Testis (tissue), 3 donors: ENCODE measurements around the gene CNGA3. TPM values are rescaled to one million over a fixed set of nuclear protein-coding genes. Genes with fewer than 3 reads are reported as not detected.

Experiments
- DNase-seq: peaks from one replicate; pipeline ENCODE4 v3.0.0-alpha.2; 2019
- H3K27ac ChIP-seq, 2 donors: fragments of 200-600 bp; sonication (generic); one replicate each; pipeline ENCODE4 v1.5.1; 2019
- H3K27me3 ChIP-seq: fragments of 200-600 bp; sonication (generic); one replicate; pipeline ENCODE4 v1.5.1; 2019
- H3K36me3 ChIP-seq: fragments of 200-600 bp; sonication (generic); one replicate; pipeline ENCODE4 v1.5.1; 2017; ENCODE audit warnings: low read depth; ENCODE audit errors: missing control alignments
- H3K4me1 ChIP-seq: fragments of 200-600 bp; sonication (generic); one replicate; pipeline ENCODE4 v1.5.1; 2019
- H3K4me3 ChIP-seq, 2 donors: fragments of 200-600 bp; sonication (generic); one replicate each; pipeline ENCODE4 v1.5.1; 2017 to 2019
- H3K9me3 ChIP-seq: fragments of 200-600 bp; sonication (generic); one replicate; pipeline ENCODE4 v1.5.1; 2017
- CTCF ChIP-seq, 3 experiments: fragments of 450-650 bp in 2 of 3; fragments of 200-600 bp in 1 of 3; sonication (generic) in 1 of 3; IDR thresholded peaks; one replicate each; pipeline ENCODE4 v1.5.1; 2016 to 2019; ENCODE audit warnings: antibody characterized with exemption in 3 of 3, mild to moderate bottlenecking in 2 of 3, moderate library complexity in 1 of 3
- POLR2A ChIP-seq: fragments of 450-650 bp; IDR thresholded peaks from one replicate; pipeline ENCODE4 v1.6.1; 2017; ENCODE audit warnings: antibody characterized with exemption, mild to moderate bottlenecking, moderate library complexity
- WGBS, 2 donors: methylation state at CpG; one replicate each; pipeline ENCODE4 v1.1.5; 2018; 5-methylcytosine and 5-hydroxymethylcytosine counted together
- intact Hi-C: fragments of 100-400 bp; cut with DNase I; formaldehyde crosslinking; loops from one replicate; pipeline ENCODE4 v1.15.1; 2023; ENCODE audit warnings: low total_unique reads
- polyA plus RNA-seq: library from polyadenylated mRNA; stranded (reverse); fragments of 350-450 nt; fragmentation: Illumina TruSeq; extraction: RNeasy Lipid Tissue Mini Kit (QIAGEN cat#74804); gene quantifications from one replicate; pipeline ENCODE4 v1.2.3, GENCODE V29; 2014; ENCODE audit warnings: low read depth, low replicate concordance; ENCODE audit not compliant: insufficient read depth
- total RNA-seq, 2 donors: library from RNA; depleted of rRNA; stranded (reverse); fragments of >200 nt; gene quantifications; one replicate each; pipeline ENCODE4 v1.2.3, GENCODE V29; 2016

CNGA3 gene
- total and polyA plus RNA-seq, 3 donors from 2014 or later, result 0.63 to 1.5 (median 1.1) TPM

- H3K9me3 ChIP-seq, result no peaks in the 10 kb centered on the region
- no peaks in the 10 kb centered on the region for H3K27me3 ChIP-seq
- TF ChIP-seq POLR2A (no peak), CTCF (IDR thresholded peaks at IDR 0.05) (no peak)
- peaks cover 10% of the 10 kb centered on the region for H3K4me1 ChIP-seq
- no peak overlapping the region for H3K27ac ChIP-seq
- H3K4me3 ChIP-seq, result no peak overlapping the region
- no peaks in the 10 kb centered on the region for H3K36me3 ChIP-seq
- intact Hi-C loops, result no loop called here
- no peak for DNase-seq
- 78 to 94% methylated on average over 7 of the region's 7 CpGs for WGBS, 2 donors
Measured at GRCh38 chr2:98377544-98377943, 31.3 kb downstream of the CNGA3 start.

GRCh38 chr2:98378196-98378595 lies 31.9 kb downstream of the CNGA3 start:
- H3K27ac ChIP-seq, result no peak overlapping the region

GRCh38 chr2:98378901-98379300 lies 32.6 kb downstream of the CNGA3 start:
- Histone ChIP-seq H3K36me3 (no peaks in the 10 kb centered on the region), H3K9me3 (no peaks in the 10 kb centered on the region), H3K4me1 (peaks cover 10% of the 10 kb centered on the region), H3K27ac (no peak overlapping the region), H3K27me3 (no peaks in the 10 kb centered on the region), H3K4me3 (no peak overlapping the region)
- TF ChIP-seq CTCF (IDR thresholded peaks at IDR 0.05) (no peak), POLR2A (no peak)
- WGBS, 2 donors, result 15 to 50% methylated on average over 4 of the region's 4 CpGs
- DNase-seq, result peak; percentile 87
- intact Hi-C loops, result no loop called here

More at GRCh38 chr2:98378196-98378595, 31.9 kb downstream of the CNGA3 start:
- no peaks in the 10 kb centered on the region for H3K36me3 ChIP-seq
- no peaks in the 10 kb centered on the region for H3K9me3 ChIP-seq
- intact Hi-C loops, result no loop called here
- DNase-seq, result no peak
- TF ChIP-seq POLR2A, result no peak
- TF ChIP-seq CTCF (IDR thresholded peaks at IDR 0.05), result no peak
- peaks cover 10% of the 10 kb centered on the region for H3K4me1 ChIP-seq
- WGBS, 2 donors, result 72 to 80% methylated on average over 6 of the region's 6 CpGs
- H3K4me3 ChIP-seq, result no peak overlapping the region
- H3K27me3 ChIP-seq, result no peaks in the 10 kb centered on the region

GRCh38 chr2:98379311-98380202 lies 33.3 kb downstream of the CNGA3 start:
- DNase-seq, result no peak
- Histone ChIP-seq H3K9me3 (no peaks in the 10 kb centered on the region), H3K4me1 (peaks cover 10% of the 10 kb centered on the region), H3K4me3 (no peak overlapping the region), H3K27ac (no peak overlapping the region), H3K36me3 (no peaks in the 10 kb centered on the region), H3K27me3 (no peaks in the 10 kb centered on the region)
- intact Hi-C loops, result loop anchor here (10.0 kb wide), 1 partner anchor 575 kb away; no protein-coding TSS in a partner anchor
- TF ChIP-seq CTCF (IDR thresholded peaks at IDR 0.05), result no peak
- 64 to 70% methylated on average over 14 of the region's 14 CpGs for WGBS, 2 donors

GRCh38 chr2:98380203-98380535 lies 33.9 kb downstream of the CNGA3 start:
- Histone ChIP-seq H3K4me1 (peaks cover 10% of the 10 kb centered on the region), H3K36me3 (no peaks in the 10 kb centered on the region), H3K27ac (no peak overlapping the region), H3K4me3 (no peak overlapping the region), H3K9me3 (no peaks in the 10 kb centered on the region), H3K27me3 (no peaks in the 10 kb centered on the region)
- DNase-seq, result no peak
- TF ChIP-seq CTCF (IDR thresholded peaks at IDR 0.05) (no peak), POLR2A (no peak)
- intact Hi-C loops, result loop anchor here (10.0 kb wide), 1 partner anchor 575 kb away; no protein-coding TSS in a partner anchor
- 94 to 100% methylated on average over 7 of the region's 7 CpGs for WGBS, 2 donors
